ENCODE results near the gene CLDN1. TPM values are rescaled to one million over a fixed set of nuclear protein-coding genes. Genes with fewer than 3 reads are reported as not detected.

The CLDN1 gene
- total and polyA plus RNA-seq, 2 of the 13 experiments (the other 11 are each of a cell fraction or from before 2014, with no cell fraction given), result 42.7 to 51.6 TPM

GRCh38 chr3:190337301-190337700, 15.1 kb upstream of the CLDN1 start:
- Histone ChIP-seq H3K27ac (ENCODE audit: extremely low read length, insufficient read depth, low read length) (no peak overlapping the region), H3K9ac (ENCODE audit: insufficient read depth, low read depth, low read length) (no peak overlapping the region), H3K4me2 (ENCODE audit: low read depth, low read length) (no peak overlapping the region), H3K4me1 (ENCODE audit: insufficient read depth, low read length) (peaks cover 38% of the 10 kb centered on the region), H3K79me2 (ENCODE audit: insufficient read depth, low read length) (no peaks in the 10 kb centered on the region), H3K4me3 (replicated peaks in 1 of 3; ENCODE audit: insufficient read depth in 1 of 3, low read depth in 2 of 3, low read length in 3 of 3) (no peak overlapping the region), H3K9me3 (ENCODE audit: low read length) (no peaks in the 10 kb centered on the region), H3K36me3 (replicated peaks in 1 of 2; ENCODE audit: control insufficient read depth in 1 of 2, insufficient read depth in 2 of 2, low read length in 2 of 2) (no peaks in the 10 kb centered on the region), H4K20me1 (ENCODE audit: insufficient read depth, low read length) (no peaks in the 10 kb centered on the region), H3K27me3 (ENCODE audit: control insufficient read depth in 1 of 2, insufficient read depth in 2 of 2, low read length in 2 of 2) (no peaks in the 10 kb centered on the region), H2AFZ (ENCODE audit: low read length) (no peak overlapping the region)
- WGBS (ENCODE audit: low lambda C conversion rate), result 76% methylated on average over 5 of the region's 5 CpGs
- FAIRE-seq, result no peak
- CTCF ChIA-PET (ENCODE audit: low intra/inter-chr PET ratio, low total read pairs), result no interaction called here
- POLR2A ChIA-PET, result interaction anchor here (2.4 to 4.2 kb wide), 2 partner anchors 8 to 16 kb away, joined by 7 to 20 read pairs; partner anchors contain the start of gene CLDN1
- no peak for ATAC-seq
- no peak for DNase-seq (ENCODE audit: low spot score)
- no TSS peak for BruUV-seq (replicated peaks)
- TF ChIP-seq POLR2G (IDR thresholded peaks at IDR 0.05; ENCODE audit: low read depth, low read length) (no peak), ZNF468 (CRISPR knock-in tag; IDR thresholded peaks at IDR 0.05) (no peak), PHF21A (CRISPR knock-in tag; IDR thresholded peaks at IDR 0.05) (no peak)
- in situ Hi-C loops (cut with HindIII; ENCODE audit: extremely low pct_ligation_motif_present, low pct_unique_long_range_greater_than_20kb) (no loop called here), intact Hi-C loops (cut with micrococcal nuclease; ENCODE audit: unreplicated experiment) (loop anchor here (10.0 kb wide), 1 partner anchor 208 kb away; no protein-coding TSS in a partner anchor)

GRCh38 chr3:190336516-190337189, 14.4 kb upstream of the CLDN1 start:
- no TSS peak for BruUV-seq (replicated peaks)
- DNase-seq (ENCODE audit: low spot score) (no peak), FAIRE-seq (no peak), ATAC-seq (no peak)
- no peak overlapping the region for H3K9ac ChIP-seq (ENCODE audit: insufficient read depth, low read depth, low read length)
- POLR2A ChIA-PET, result interaction anchor here (2.4 to 4.2 kb wide), 2 partner anchors 9 to 15 kb away, joined by 7 to 20 read pairs; partner anchors contain the start of gene CLDN1
- no peaks in the 10 kb centered on the region for H3K27me3 ChIP-seq (ENCODE audit: control insufficient read depth in 1 of 2, insufficient read depth in 2 of 2, low read length in 2 of 2)
- H3K9me3 ChIP-seq (ENCODE audit: low read length), result no peaks in the 10 kb centered on the region
- no peak for TF ChIP-seq SMYD3 (CRISPR knock-in tag; IDR thresholded peaks at IDR 0.05)
- no peak for TF ChIP-seq E2F1 (CRISPR knock-in tag; IDR thresholded peaks at IDR 0.05)
- no peak for TF ChIP-seq ZNF75D (CRISPR knock-in tag; IDR thresholded peaks at IDR 0.05; ENCODE audit: borderline replicate concordance)
- CTCF ChIA-PET (ENCODE audit: low intra/inter-chr PET ratio, low total read pairs), result no interaction called here
- H2AFZ ChIP-seq (ENCODE audit: low read length), result no peak overlapping the region
- intact Hi-C loops (cut with micrococcal nuclease; ENCODE audit: unreplicated experiment) (loop anchor here (10.0 kb wide), 1 partner anchor 208 kb away; no protein-coding TSS in a partner anchor), in situ Hi-C loops (cut with HindIII; ENCODE audit: extremely low pct_ligation_motif_present, low pct_unique_long_range_greater_than_20kb) (no loop called here)
- no peaks in the 10 kb centered on the region for H3K36me3 ChIP-seq (replicated peaks in 1 of 2; ENCODE audit: control insufficient read depth in 1 of 2, insufficient read depth in 2 of 2, low read length in 2 of 2)
- no peak overlapping the region for H3K4me3 ChIP-seq (replicated peaks in 1 of 3; ENCODE audit: insufficient read depth in 1 of 3, low read depth in 2 of 3, low read length in 3 of 3)
- peaks cover 42% of the 10 kb centered on the region for H3K4me1 ChIP-seq (ENCODE audit: insufficient read depth, low read length)
- 94% methylated on average over 3 of the region's 3 CpGs for WGBS (ENCODE audit: low lambda C conversion rate)
- H3K27ac ChIP-seq (ENCODE audit: extremely low read length, insufficient read depth, low read length), result no peak overlapping the region
- H3K4me2 ChIP-seq (ENCODE audit: low read depth, low read length), result no peak overlapping the region
- H3K79me2 ChIP-seq (ENCODE audit: insufficient read depth, low read length), result no peaks in the 10 kb centered on the region
- no peaks in the 10 kb centered on the region for H4K20me1 ChIP-seq (ENCODE audit: insufficient read depth, low read length)
